Breast epithelium (tissue), 3 donors: ENCODE data around the gene CAMKK1.

ENCODE experiments used
- POLR2A ChIP-seq: fragments of 450-650 bp; IDR thresholded peaks from one replicate; pipeline ENCODE4 v1.6.1; 2016; ENCODE audit warnings: antibody characterized with exemption, mild to moderate bottlenecking, moderate library complexity
- TF ChIP-seq, protein P1 (sequence below), 3 donors: fragments of 450-650 bp; IDR thresholded peaks; one replicate each; pipeline ENCODE4 v1.5.1; 2016 to 2017; ENCODE audit warnings: antibody characterized with exemption in 3 of 3, mild to moderate bottlenecking in 3 of 3, moderate library complexity in 3 of 3

DNA sequence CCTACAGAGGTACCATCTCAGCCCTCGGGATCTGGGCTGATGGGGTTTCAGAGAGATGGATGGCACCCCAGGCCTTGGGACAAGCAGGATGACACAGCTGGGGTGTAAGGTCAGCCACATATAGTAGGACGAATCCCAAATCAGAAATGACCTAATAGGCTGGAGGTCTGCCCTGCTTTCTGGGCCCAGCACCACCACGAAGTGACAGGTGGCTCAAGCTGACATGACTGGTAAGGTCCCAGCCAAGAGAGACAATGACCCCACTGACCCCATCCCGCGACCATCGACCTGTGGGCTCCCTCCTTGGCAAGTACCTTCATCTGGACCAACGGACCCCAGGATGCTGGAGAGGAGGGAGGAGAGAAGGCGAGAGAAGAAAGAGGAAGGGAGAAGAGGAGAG, 15.6 kb downstream of the CAMKK1 start:
- no peak for TF ChIP-seq POLR2A
- TF ChIP-seq, protein P1, sequence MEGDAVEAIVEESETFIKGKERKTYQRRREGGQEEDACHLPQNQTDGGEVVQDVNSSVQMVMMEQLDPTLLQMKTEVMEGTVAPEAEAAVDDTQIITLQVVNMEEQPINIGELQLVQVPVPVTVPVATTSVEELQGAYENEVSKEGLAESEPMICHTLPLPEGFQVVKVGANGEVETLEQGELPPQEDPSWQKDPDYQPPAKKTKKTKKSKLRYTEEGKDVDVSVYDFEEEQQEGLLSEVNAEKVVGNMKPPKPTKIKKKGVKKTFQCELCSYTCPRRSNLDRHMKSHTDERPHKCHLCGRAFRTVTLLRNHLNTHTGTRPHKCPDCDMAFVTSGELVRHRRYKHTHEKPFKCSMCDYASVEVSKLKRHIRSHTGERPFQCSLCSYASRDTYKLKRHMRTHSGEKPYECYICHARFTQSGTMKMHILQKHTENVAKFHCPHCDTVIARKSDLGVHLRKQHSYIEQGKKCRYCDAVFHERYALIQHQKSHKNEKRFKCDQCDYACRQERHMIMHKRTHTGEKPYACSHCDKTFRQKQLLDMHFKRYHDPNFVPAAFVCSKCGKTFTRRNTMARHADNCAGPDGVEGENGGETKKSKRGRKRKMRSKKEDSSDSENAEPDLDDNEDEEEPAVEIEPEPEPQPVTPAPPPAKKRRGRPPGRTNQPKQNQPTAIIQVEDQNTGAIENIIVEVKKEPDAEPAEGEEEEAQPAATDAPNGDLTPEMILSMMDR (IDR thresholded peaks at IDR 0.05) = no peak
